Lower lobe of right lung (tissue), 2 donors: ENCODE data around the gene CEP89. TPM values are rescaled to one million over a fixed set of nuclear protein-coding genes. Genes with fewer than 3 reads are reported as not detected.

ENCODE experiments used
- ATAC-seq, 2 donors: fragments of 200-7000 bp; cut with Tn5 transposase; one replicate each; pipeline ENCODE4 v1.9.1; 2020 to 2022; ENCODE audit warnings: mild to moderate bottlenecking in 2 of 2, moderate library complexity in 2 of 2
- DNase-seq: peaks from one replicate; pipeline ENCODE4 v3.0.0-alpha.2; 2020
- H3K27ac ChIP-seq: fragments of 200-600 bp; one replicate; pipeline ENCODE4 v1.8.0; 2022
- H3K27me3 ChIP-seq: fragments of 200-600 bp; one replicate; pipeline ENCODE4 v1.8.0; 2022; ENCODE audit warnings: low read depth
- H3K36me3 ChIP-seq: fragments of 200-600 bp; one replicate; pipeline ENCODE4 v1.8.0; 2022; ENCODE audit warnings: mild to moderate bottlenecking
- H3K4me1 ChIP-seq: fragments of 200-600 bp; one replicate; pipeline ENCODE4 v1.8.0; 2022
- H3K4me3 ChIP-seq: fragments of 200-600 bp; one replicate; pipeline ENCODE4 v1.8.0; 2022; ENCODE audit warnings: mild to moderate bottlenecking
- H3K9me3 ChIP-seq: fragments of 200-600 bp; one replicate; pipeline ENCODE4 v1.8.0; 2022
- CTCF ChIP-seq: fragments of 200-600 bp; IDR thresholded peaks from one replicate; pipeline ENCODE4 v1.8.0; 2022; ENCODE audit warnings: antibody characterized with exemption, mild to moderate bottlenecking
- intact Hi-C: fragments of 100-400 bp; cut with DNase I; formaldehyde crosslinking; loops from one replicate; pipeline ENCODE4 v1.11.0; 2022
- total RNA-seq: library from RNA; stranded (reverse); fragmentation: NEBNext Ultra II Directional; extraction: Animal tissue kit (Norgen Biotek cat#: 25700); gene quantifications from one replicate; pipeline ENCODE4 v1.2.1, GENCODE V29; 2021
- donor health status: DM: no; HTN: yes; CAD: no; lungs with severe emphysema.

CEP89 gene
- total RNA-seq, 1 donor from 2014 or later: 19.8 TPM

DNA sequence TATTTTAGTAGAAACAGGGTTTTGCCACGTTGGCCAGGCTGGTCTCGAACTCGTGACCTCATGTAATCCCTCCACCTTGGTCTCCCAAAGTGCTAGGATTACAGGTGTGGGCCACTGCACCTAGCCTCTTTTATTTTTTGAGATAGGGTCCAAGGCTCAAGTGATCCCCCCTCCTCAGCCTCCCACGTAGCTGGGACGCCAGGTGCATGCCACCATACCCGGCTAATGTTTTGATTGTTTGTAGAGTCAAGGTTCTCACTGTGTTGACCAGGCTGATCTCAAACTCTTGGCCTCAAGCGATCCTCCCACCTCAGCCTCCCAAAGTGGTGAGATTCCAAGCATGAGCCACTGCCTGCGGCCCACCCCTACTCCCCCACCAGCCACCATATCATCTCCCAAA lies 108.5 kb downstream of the CEP89 start:
- no peak for DNase-seq
- Histone ChIP-seq H3K36me3 (no peaks in the 10 kb centered on the region), H3K9me3 (no peaks in the 10 kb centered on the region), H3K4me1 (no peaks in the 10 kb centered on the region), H3K27ac (no peak overlapping the region), H3K27me3 (no peaks in the 10 kb centered on the region), H3K4me3 (no peak overlapping the region)
- ATAC-seq: no peak
- no peak for TF ChIP-seq CTCF
- intact Hi-C loops: no loop called here

DNA sequence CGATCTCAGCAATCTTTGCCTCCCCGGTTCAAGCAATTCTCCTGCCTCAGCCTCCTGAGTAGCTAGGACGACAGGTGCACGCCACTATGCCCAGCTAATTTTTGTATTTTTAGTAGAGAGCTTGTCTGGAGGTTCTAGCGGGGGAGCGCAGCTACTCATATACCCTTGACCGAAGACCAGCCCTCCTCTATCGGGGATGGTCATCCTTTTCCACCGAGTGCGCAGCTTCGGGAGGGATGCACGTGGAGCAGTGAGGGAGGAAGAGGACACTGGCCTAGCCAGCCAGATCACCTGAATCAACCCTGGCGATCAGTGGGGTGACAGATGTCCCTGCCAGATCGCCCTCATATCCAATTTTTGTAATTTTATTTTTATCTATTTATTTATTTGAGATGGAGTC lies 109.0 kb downstream of the CEP89 start:
- no peaks in the 10 kb centered on the region for H3K9me3 ChIP-seq
- H3K4me1 ChIP-seq: no peaks in the 10 kb centered on the region
- no peak overlapping the region for H3K4me3 ChIP-seq
- ATAC-seq: no peak
- H3K27me3 ChIP-seq: no peaks in the 10 kb centered on the region
- DNase-seq: no peak
- H3K36me3 ChIP-seq: no peaks in the 10 kb centered on the region
- intact Hi-C loops: no loop called here
- H3K27ac ChIP-seq: no peak overlapping the region
- TF ChIP-seq CTCF: no peak

DNA sequence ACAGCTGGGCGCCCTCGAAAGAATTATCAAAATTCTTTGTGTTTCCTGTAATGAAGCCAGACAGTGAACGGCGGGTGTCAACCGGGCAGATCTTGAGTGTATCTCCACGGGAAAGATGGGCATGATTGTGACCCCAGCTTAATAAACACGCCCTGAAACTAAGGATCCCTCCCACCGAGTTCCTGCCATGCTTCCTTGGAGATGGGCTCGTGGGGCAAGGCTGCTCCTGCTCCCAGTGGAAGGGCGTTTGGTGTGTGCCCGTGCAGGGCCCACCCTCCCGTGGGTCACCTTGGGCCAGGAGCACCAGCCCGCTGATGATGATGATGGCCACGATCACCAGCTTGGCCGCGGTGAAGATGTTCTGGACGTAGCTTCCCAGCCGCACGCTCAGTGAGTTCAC lies 109.6 kb downstream of the CEP89 start:
- no peak for DNase-seq
- Histone ChIP-seq H3K4me1 (no peaks in the 10 kb centered on the region), H3K27ac (no peak overlapping the region), H3K4me3 (no peak overlapping the region), H3K36me3 (no peaks in the 10 kb centered on the region), H3K27me3 (no peaks in the 10 kb centered on the region), H3K9me3 (no peaks in the 10 kb centered on the region)
- ATAC-seq: no peak
- intact Hi-C loops: no loop called here
- TF ChIP-seq CTCF: no peak

GRCh38 chr19:32861596-32861995 lies 110.2 kb downstream of the CEP89 start:
- no peak for ATAC-seq
- intact Hi-C loops: no loop called here
- Histone ChIP-seq H3K4me1 (no peaks in the 10 kb centered on the region), H3K9me3 (no peaks in the 10 kb centered on the region), H3K4me3 (no peak overlapping the region), H3K27me3 (no peaks in the 10 kb centered on the region), H3K27ac (no peak overlapping the region), H3K36me3 (no peaks in the 10 kb centered on the region)
- DNase-seq: no peak
- no peak for TF ChIP-seq CTCF

GRCh38 chr19:32859591-32859990 lies 112.2 kb downstream of the CEP89 start:
- Histone ChIP-seq H3K27ac (no peak overlapping the region), H3K4me3 (no peak overlapping the region), H3K4me1 (no peaks in the 10 kb centered on the region), H3K9me3 (no peaks in the 10 kb centered on the region), H3K36me3 (no peaks in the 10 kb centered on the region), H3K27me3 (no peaks in the 10 kb centered on the region)
- intact Hi-C loops: no loop called here
- DNase-seq (no peak), ATAC-seq (no peak)
- no peak for TF ChIP-seq CTCF

DNA sequence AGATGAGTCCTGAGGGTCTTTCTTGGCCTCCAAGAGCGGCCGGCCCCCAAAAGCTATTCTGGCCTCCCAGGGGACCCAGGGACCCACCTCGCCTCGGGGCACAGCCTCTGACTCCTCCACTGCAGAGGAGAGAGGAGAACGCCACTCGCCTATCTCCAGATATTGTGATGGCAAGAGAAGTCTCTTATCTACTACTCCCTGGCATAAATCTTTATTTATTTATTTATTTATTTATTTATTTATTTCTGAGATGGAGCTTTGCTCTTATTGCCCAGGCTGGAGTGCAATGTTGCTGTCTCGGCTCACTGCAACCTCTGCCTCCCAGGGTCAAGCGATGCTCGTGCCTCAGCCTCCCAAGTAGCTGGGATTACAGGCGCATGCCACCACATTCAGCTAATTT lies 113.2 kb downstream of the CEP89 start:
- H3K27me3 ChIP-seq: no peaks in the 10 kb centered on the region
- ATAC-seq: no peak
- intact Hi-C loops: no loop called here
- no peak for DNase-seq
- no peak overlapping the region for H3K4me3 ChIP-seq
- H3K9me3 ChIP-seq: no peaks in the 10 kb centered on the region
- no peaks in the 10 kb centered on the region for H3K36me3 ChIP-seq
- no peaks in the 10 kb centered on the region for H3K4me1 ChIP-seq
- H3K27ac ChIP-seq: no peak overlapping the region
- no peak for TF ChIP-seq CTCF
